ENCODE data around the gene TACC2.

The TACC2 gene

GRCh38 chr10:122199689-122200088 lies 210.7 kb downstream of the TACC2 start:
- no peak for DNase-seq

GRCh38 chr10:122201401-122201800 lies 212.4 kb downstream of the TACC2 start:
- no peak for DNase-seq

- peak; percentile 12 for DNase-seq
Measured at GRCh38 chr10:122203180-122203579, 214.2 kb downstream of the TACC2 start.

- DNase-seq, result no peak
Measured at GRCh38 chr10:122204691-122205489, 215.9 kb downstream of the TACC2 start.

- DNase-seq, result no peak
Measured at GRCh38 chr10:122206471-122207065, 217.6 kb downstream of the TACC2 start.

- DNase-seq, result no peak
Measured at GRCh38 chr10:122207163-122207562, 218.2 kb downstream of the TACC2 start.

GRCh38 chr10:122207596-122207995 lies 218.6 kb downstream of the TACC2 start:
- DNase-seq, result no peak

GRCh38 chr10:122208571-122209430 lies 219.8 kb downstream of the TACC2 start:
- DNase-seq, result no peak

- no peak for DNase-seq
Measured at GRCh38 chr10:122210481-122211265, 221.7 kb downstream of the TACC2 start.

GRCh38 chr10:122213364-122213763 lies 224.4 kb downstream of the TACC2 start:
- DNase-seq, result no peak

- no peak for DNase-seq
Measured at GRCh38 chr10:122213766-122214165, 224.8 kb downstream of the TACC2 start.

- DNase-seq, result no peak
Measured at GRCh38 chr10:122216047-122216446, 227.1 kb downstream of the TACC2 start.

- no peak for DNase-seq
Measured at GRCh38 chr10:122219340-122219739, 230.4 kb downstream of the TACC2 start.

GRCh38 chr10:122220736-122221135 lies 231.8 kb downstream of the TACC2 start:
- no peak for DNase-seq

- no peak for DNase-seq
Measured at GRCh38 chr10:122221958-122222357, 233.0 kb downstream of the TACC2 start.

- DNase-seq, result no peak
Measured at GRCh38 chr10:122222638-122223037, 233.7 kb downstream of the TACC2 start.

GRCh38 chr10:122224159-122224558 lies 235.2 kb downstream of the TACC2 start:
- no peak for DNase-seq

- DNase-seq, result no peak
Measured at GRCh38 chr10:122225330-122225729, 236.4 kb downstream of the TACC2 start.

GRCh38 chr10:122227754-122228153 lies 238.8 kb downstream of the TACC2 start:
- no peak for DNase-seq

- DNase-seq, result no peak
Measured at GRCh38 chr10:122229666-122230065, 240.7 kb downstream of the TACC2 start.

GRCh38 chr10:122230222-122230621 lies 241.3 kb downstream of the TACC2 start:
- no peak for DNase-seq

GRCh38 chr10:122232769-122233168 lies 243.8 kb downstream of the TACC2 start:
- DNase-seq, result no peak

Data from activated gamma-delta T cell (primary cell).